Measurements from ENCODE around the gene SKI. TPM values are rescaled to one million over a fixed set of nuclear protein-coding genes. Genes with fewer than 3 reads are reported as not detected.

SKI gene
- total RNA-seq, 1 experiment from 2014 or later = 89.5 TPM

DNA sequence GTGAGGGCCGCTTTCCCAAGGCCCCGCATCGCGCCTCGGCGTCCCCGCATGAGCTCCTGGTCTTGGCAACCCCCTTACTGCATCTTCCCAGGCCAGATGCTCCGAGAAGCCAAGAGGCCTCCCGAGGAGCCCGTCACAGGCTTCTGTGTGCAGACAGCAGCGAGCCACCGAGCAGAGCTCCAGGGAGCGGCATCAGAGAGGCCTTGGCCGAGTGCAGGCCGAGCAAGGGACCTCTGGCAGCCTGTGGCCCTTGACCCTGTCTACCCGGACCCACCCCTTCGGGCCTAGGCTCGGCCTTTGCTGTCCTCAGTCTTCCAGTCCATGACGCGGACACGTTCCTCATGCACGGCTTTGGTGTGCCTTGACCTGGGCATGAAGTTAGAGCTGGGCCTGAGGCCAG is 99.7 kb downstream of the SKI start:
- peaks cover 13% of the 10 kb centered on the region in 2 experiments for H3K9me3 Mint-ChIP-seq
- no peak overlapping the region for H3K27ac Mint-ChIP-seq
- H2AK5ac ChIP-seq (ENCODE audit: insufficient read length, low read length) = no peak overlapping the region
- H4K5ac ChIP-seq (ENCODE audit: insufficient read length, low read depth, low read length) = no peak overlapping the region
- no peaks in the 10 kb centered on the region for H3K79me2 ChIP-seq (ENCODE audit: insufficient read depth, low read length)
- H2BK20ac ChIP-seq (ENCODE audit: low read depth, low read length, poor library complexity, severe bottlenecking) = no peak overlapping the region
- no CpG with 5 or more reads among the region's 22 CpGs for WGBS (ENCODE audit: extremely low coverage, insufficient read length, low lambda C conversion rate)
- no peak overlapping the region for H3K23ac ChIP-seq (ENCODE audit: insufficient read length, low read depth, low read length)
- no peaks in the 10 kb centered on the region for H3K27me3 ChIP-seq (ENCODE audit: insufficient read depth, low read length)
- no peak overlapping the region for H4K91ac ChIP-seq (ENCODE audit: insufficient read length, low read depth, low read length)
- no peak overlapping the region for H2BK120ac ChIP-seq (ENCODE audit: low read depth, low read length, poor library complexity, severe bottlenecking)
- H3K56ac ChIP-seq (ENCODE audit: insufficient read length, low read depth, low read length) = no peak overlapping the region
- no peaks in the 10 kb centered on the region for H3K79me1 ChIP-seq (ENCODE audit: insufficient read depth, low read depth, low read length, poor library complexity, severe bottlenecking)
- H3K36me3 Mint-ChIP-seq (ENCODE audit: insufficient read depth in 1 of 3, low read depth in 3 of 3) = peaks cover 0 to 5% (median 2%) of the 10 kb centered on the region in 3 experiments; a peak in 3 of 7 replicates
- no peak for DNase-seq
- no peaks in the 10 kb centered on the region for H3K9me3 ChIP-seq (ENCODE audit: control insufficient read depth, low read depth, low read length)
- H3K23me2 ChIP-seq (ENCODE audit: insufficient read length, low read depth, low read length, poor library complexity, severe bottlenecking) = no peaks in the 10 kb centered on the region
- no peak overlapping the region for H3K4me2 ChIP-seq (ENCODE audit: insufficient read depth, insufficient read length, low read length)
- H3K27ac ChIP-seq (ENCODE audit: insufficient read length, low read depth, low read length) = no peak overlapping the region
- no peak overlapping the region for H2BK5ac ChIP-seq (ENCODE audit: insufficient read length, low read length)
- H2BK12ac ChIP-seq (ENCODE audit: insufficient read length, low read depth, low read length) = no peak overlapping the region
- H2AFZ ChIP-seq (ENCODE audit: low read length) = no peak overlapping the region
- H2BK15ac ChIP-seq (ENCODE audit: low read depth, low read length) = no peak overlapping the region
- no peak overlapping the region for H3T11ph ChIP-seq (ENCODE audit: low read length)
- H3K4me3 Mint-ChIP-seq = no peak overlapping the region
- H3K4me1 ChIP-seq (ENCODE audit: insufficient read depth, low read length) = no peaks in the 10 kb centered on the region
- H3K27me3 Mint-ChIP-seq (ENCODE audit: low read depth) = peaks cover 6% of the 10 kb centered on the region
- TF ChIP-seq, protein P1, sequence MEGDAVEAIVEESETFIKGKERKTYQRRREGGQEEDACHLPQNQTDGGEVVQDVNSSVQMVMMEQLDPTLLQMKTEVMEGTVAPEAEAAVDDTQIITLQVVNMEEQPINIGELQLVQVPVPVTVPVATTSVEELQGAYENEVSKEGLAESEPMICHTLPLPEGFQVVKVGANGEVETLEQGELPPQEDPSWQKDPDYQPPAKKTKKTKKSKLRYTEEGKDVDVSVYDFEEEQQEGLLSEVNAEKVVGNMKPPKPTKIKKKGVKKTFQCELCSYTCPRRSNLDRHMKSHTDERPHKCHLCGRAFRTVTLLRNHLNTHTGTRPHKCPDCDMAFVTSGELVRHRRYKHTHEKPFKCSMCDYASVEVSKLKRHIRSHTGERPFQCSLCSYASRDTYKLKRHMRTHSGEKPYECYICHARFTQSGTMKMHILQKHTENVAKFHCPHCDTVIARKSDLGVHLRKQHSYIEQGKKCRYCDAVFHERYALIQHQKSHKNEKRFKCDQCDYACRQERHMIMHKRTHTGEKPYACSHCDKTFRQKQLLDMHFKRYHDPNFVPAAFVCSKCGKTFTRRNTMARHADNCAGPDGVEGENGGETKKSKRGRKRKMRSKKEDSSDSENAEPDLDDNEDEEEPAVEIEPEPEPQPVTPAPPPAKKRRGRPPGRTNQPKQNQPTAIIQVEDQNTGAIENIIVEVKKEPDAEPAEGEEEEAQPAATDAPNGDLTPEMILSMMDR (conservative IDR thresholded peaks at IDR 0.05) = no peak
- no peak overlapping the region for H3K9ac ChIP-seq (ENCODE audit: extremely low read depth, insufficient read length, low read length)
- H3K14ac ChIP-seq (ENCODE audit: insufficient read depth, low read length) = no peak overlapping the region
- H3K4me1 Mint-ChIP-seq = no peaks in the 10 kb centered on the region; a peak in 1 of 4 replicates
- no peaks in the 10 kb centered on the region for H4K20me1 ChIP-seq (ENCODE audit: control insufficient read depth, insufficient read depth, insufficient read length)
- H4K8ac ChIP-seq (replicated peaks; ENCODE audit: insufficient read length, low read depth, low read length) = no peak overlapping the region
- no peak overlapping the region for H3K18ac ChIP-seq (ENCODE audit: insufficient read length, low read depth, low read length)
- no peak overlapping the region for H3K4ac ChIP-seq (ENCODE audit: low read depth, low read length)
